NCI-H2029 (cell line): ENCODE measurements around the gene ABCB1.

Experiments used
- DNase-seq: peaks from one replicate; lab custom pipeline; 2025; lab: John Stamatoyannopoulos, UW

The ABCB1 gene

DNA sequence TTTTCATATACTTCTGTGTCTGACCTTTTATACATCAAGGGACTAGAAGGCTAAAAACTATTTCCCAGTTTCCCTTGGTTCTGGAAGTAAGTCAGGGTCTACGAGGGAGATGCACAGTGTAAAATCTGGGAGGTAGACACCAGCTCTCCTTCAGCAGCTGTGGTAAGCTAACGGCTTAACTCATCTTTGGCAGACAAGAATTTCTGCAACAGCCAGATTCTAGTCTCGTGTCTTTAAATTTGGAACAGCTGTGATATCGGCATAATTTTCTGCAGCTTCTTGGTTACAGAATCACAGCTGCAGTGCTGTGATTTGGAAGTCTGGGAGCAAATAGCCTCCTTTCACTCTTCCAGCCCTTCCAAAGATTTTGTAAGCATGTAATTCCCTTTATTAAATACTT is 87.8 kb downstream of the ABCB1 start:
- no peak for DNase-seq

DNA sequence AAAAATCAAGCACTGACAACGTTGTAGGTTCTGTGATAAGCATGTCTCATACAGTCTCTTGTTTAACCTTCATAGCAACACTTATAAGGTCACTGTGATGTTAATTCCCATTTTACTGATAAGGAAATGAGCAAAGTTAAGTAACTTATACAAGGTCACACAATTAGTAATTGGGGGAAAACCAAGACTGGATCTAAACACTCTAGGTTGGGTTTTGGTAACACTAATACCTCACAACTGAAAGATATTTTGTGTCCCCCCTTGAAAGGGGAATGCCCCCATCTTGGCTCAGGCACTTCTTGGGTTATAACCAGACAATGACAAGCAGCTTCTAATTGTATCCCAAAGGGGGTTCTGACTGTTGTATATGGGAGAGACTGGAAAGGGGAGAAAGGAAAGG is 89.2 kb downstream of the ABCB1 start:
- DNase-seq: no peak

DNA sequence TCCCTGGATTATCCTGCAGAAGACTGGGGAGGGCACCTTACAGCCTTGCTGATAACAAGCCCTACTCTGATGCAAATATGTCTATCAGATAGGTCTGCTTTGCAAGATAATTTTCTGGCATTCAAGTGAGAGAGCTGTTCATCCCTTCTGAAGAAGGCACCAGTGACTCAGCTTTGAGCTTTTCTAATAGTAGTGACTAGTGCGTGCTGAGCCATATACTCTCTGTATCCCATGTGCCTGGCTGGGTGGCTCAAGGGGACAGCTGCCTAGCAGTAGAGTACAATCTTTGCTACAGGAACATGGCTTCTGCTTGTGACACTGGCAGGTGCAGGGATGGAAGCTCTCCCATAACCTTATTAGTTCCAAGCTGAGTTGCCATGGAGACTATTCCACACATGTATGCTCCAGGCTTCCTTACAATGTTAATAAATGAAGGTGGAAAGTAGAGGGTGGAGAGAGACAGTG is 90.2 kb downstream of the ABCB1 start:
- DNase-seq: peak; percentile 5

DNA sequence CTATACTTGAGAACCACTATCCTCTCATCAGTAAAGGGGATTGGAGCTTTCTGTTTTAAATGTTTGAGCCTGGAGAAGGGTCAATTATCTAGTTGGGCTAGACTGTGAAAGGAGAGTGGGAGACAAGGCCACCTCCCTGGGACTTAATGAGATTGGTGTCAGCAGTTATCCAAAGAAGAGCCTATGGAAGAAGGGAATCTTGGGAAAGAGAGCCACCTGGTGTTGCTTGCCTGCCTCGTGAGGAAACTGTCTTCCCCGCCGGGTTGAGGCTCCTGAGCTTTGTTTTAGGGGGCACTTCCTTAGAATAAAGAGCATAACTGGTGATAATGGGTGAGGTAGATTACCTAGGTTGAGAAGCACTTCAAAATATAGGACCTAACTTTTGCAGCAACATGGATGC is 93.2 kb downstream of the ABCB1 start:
- peak; percentile 0 for DNase-seq

- DNase-seq: peak; percentile 1
These were observed 94.2 kb downstream of the ABCB1 start for GRCh38 chr7:87506246-87507180.

DNA sequence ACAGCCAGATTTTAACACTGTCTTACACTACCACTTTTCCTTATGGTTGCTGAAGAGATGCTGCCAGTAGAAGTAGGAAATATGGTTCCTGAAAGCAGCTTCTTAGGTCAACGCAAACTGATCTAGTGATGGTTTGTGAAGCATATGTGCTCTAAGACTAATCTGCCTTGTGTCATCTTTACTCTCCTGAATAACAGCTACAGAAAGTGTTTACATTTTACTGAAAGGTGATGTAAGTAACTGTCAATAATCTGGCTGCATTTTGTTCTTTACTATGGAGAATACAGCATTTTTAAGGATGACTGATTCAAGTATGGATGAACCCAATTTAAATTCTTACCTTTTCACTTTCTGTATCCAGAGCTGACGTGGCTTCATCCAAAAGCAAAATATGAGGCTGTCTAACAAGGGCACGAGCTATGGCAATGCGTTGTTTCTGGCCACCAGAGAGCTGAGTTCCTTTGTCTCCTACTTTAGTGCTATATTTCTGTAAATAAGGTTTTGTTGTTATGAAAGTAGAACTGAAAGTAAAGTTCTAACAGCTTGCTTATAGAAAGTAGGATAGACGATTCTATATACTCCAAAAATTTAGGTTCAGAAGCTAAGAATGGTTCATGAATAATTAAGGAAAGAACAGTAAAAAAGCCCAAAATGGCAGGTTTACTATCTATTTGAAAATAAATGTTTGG is 95.0 kb downstream of the ABCB1 start:
- no peak for DNase-seq

GRCh38 chr7:87505122-87505521 is 95.6 kb downstream of the ABCB1 start:
- no peak for DNase-seq

DNA sequence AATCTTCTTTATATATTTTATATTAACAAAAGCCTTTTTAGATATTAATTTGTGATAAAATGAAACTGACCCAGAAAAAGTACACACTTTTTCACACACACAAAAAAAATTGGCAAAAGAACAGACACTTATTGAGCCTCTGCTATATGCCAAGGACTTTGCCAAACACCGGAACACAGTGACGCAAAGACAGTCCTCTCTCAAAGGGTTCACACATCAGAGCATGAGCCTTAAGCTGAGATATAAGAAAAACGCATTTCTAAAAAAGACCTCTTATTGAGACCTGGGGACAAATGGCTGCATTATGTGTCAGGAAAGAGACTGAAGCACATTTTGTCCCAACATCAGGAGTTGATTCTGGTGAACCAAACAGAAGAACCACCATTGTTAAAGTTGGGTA is 101.2 kb downstream of the ABCB1 start:
- no peak for DNase-seq

- no peak for DNase-seq
These were observed 101.8 kb downstream of the ABCB1 start for GRCh38 chr7:87498893-87499292.

GRCh38 chr7:87497482-87497881 is 103.2 kb downstream of the ABCB1 start:
- no peak for DNase-seq

DNA sequence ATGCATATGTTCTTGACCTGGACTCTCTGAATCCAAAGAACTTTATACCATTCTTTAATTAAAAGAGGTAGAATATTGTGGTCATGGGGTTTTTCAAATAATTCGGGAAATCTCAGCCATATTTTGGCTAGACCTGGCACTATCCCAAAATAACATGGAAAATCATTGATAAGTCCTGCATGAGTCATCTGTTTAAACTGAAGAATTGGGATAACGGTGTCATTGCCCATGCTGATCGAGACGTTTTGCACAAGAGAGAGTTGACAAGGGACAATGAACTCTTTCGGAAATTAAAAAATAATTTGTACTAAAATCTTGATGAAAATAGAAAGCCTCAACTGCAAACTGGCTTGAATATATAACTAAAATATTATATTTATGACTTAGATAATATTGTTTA is 105.3 kb downstream of the ABCB1 start:
- no peak for DNase-seq

- no peak for DNase-seq
These were observed 106.2 kb downstream of the ABCB1 start for GRCh38 chr7:87494454-87494853.

- DNase-seq: no peak
These were observed 117.6 kb downstream of the ABCB1 start for GRCh38 chr7:87483131-87483530.

- no peak for DNase-seq
These were observed 118.6 kb downstream of the ABCB1 start for GRCh38 chr7:87482115-87482514.

- DNase-seq: no peak
These were observed 120.3 kb downstream of the ABCB1 start for GRCh38 chr7:87480386-87480785.

GRCh38 chr7:87479951-87480350 is 120.7 kb downstream of the ABCB1 start:
- DNase-seq: no peak

DNA sequence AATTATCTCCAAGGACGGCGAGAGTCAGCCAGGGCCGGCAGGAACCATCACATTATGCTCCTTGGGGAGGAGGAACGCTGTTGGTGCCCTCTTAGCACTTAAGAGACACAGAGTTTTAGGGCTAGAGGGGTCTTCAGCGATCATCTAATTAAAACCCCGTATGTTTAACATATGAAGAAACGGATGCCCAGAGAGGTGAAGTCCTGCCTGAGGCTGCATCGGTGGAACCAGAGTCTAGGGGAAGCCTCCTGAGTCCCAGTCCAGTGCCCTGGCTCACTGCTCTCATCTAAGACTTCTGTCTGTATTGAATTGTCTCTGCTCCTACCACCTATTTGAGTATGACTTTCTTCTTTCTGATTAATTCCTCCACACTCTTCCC is 124.5 kb downstream of the ABCB1 start:
- no peak for DNase-seq

DNA sequence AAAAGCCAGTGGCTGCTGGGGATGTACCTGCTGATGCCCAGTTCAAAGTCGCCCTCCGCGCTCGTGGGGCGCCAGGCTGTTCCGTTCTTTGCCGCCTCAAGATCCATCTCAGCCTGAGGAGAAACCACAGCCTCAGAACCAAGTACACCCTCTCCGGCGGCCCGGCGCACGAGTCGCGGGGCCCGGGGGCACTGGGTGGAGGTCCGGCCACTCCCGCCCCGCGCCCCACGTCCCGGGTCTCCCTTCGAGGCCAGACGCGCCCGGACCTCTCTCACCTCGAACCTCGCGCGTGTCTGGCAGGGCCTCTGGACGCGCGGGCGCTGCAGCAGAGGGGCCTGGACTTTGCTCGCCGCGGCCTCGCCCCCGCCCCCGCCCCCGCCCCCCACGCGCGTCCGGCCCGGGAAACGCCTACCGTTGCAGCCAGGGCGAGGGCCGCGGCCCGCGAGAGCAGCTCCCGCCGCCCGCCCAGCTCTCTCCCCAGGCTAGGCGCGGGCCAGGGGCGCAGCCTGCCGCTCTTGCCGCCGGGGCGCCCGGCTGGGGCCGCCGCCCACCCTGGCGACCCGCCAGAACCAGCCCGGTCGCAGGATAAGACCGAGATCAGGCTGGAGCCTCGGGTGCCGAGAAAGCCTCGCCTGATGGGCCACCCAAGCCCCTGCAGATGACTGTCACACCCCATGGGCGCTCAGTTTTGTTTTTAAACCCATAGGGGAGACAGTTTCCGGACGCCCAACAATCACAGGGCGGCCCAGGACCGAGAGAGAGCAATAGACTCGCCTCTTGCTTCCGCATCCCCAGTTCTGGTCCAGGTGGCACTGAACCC is 125.1 kb downstream of the ABCB1 start, which contains the start of gene ABCB4:
TSS of gene ABCB4 (minus strand) at position 322 of the 820 bp plus-strand sequence. CDS start at position 107, 215 bp downstream.
- DNase-seq: no peak

DNA sequence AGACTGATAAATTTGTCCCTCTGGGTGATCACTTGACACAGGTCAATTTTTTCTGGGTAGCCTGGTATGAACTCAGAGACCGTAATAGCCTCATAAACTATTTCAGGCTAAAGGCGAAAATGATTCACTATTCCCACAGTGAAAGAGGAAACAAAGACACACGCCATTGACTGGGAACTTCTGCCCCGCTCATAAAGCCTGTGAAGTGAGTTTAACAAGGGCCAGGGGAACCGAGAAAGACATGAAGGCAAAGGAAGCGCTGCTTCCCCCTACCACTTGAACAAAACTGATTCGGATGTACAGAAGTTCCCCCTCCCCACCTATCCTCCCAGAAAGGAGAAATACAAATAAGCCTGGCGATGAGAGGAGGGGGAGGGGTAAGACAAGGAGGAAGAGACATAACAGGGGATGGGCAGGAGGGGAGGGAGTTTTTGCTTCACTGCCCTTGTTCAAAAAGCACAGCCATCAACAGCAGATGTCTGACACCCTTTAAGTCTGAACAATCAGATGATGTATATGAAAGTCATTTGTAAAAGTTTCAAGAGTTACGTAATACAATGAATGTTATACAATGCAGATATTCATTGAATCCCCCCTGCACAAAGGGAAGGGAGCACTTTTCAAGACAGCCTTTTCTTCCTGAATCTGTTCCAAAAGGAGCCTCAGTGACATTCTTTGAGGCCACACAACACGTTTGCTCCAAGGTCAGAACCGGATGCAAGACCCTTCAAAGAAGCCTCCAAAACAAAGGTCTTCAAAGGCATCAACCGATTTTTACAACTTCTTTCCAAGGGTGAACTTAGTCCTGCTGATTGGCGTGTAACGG is 125.9 kb downstream of the ABCB1 start:
- no peak for DNase-seq

DNA sequence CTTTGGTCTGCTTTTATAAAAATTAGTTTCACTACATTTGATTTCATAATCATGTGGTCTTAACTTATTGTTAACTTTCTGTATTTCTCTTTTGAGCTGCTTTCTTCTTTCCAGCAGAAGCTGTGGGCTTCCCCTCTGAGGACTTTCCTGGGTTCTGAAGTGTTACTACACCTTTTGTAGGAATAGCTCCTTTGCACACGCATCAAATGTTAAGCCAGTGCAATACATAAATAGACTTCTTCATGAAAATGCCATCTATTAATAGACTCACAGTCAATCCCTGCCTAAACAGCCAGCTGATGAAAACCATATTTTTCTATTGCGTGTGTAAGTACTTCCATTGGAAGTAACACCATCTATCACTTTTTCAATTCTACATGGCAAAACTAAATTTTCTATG is 126.7 kb downstream of the ABCB1 start:
- DNase-seq: no peak

DNA sequence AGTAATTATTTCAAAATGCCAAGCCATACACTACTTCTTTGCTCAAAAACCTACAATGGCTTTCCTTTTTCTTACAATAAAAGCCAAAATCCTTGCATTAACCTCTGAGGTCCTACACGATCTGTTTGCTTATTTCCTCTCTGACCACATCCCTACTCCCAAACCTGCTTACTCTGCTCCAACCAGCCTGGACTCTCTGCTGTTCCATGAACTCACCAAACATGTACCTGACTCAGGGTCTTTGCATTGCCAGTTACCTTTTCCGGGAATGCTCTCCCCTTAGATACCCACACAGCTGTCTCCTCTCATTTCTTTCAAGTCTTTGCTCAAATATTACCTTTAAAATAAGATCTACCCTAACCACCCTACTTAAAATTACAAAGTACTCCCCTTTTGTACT is 127.5 kb downstream of the ABCB1 start:
- no peak for DNase-seq
